T-cell (primary cell): ENCODE data around the gene SOD3. TPM values are rescaled to one million over a fixed set of nuclear protein-coding genes. Genes with fewer than 3 reads are reported as not detected.

Source experiments
- ATAC-seq, 4 experiments: fragments of 200-7000 bp in 3 of 4; fragments of 150-1000 bp in 1 of 4; cut with Tn5 transposase; replicated peaks in 1 of 4; 1 replicate in 3 of 4; 2 replicates in 1 of 4; pipeline ENCODE4 v1.10.0; 2021; ENCODE audit warnings: moderate library complexity in 3 of 4, mild to moderate bottlenecking in 2 of 4, moderate number of reproducible peaks in 1 of 4
- CTCF ChIA-PET, 2 donors: fragments of 300-600 bp; sonication (Branson Sonifier 250); formaldehyde crosslinking; loops; one replicate each; lab custom pipeline; 2022; ENCODE audit warnings: antibody characterized with exemption in 2 of 2; lab: Charles Lee
- POLR2A ChIA-PET, 2 donors: fragments of 300-600 bp; sonication (Branson Sonifier 250); formaldehyde crosslinking; loops; one replicate each; lab custom pipeline; 2022; ENCODE audit warnings: antibody characterized with exemption in 2 of 2; lab: Charles Lee
- DNase-seq, 35 experiments: peaks; one replicate each; pipeline versions ENCODE4 v3.0.0 to v3.0.0-alpha.2; 2013 to 2023
- H3K27ac ChIP-seq: one replicate; pipeline ENCODE4 v1.5.1; 2013; ENCODE audit warnings: low read length
- H3K27me3 ChIP-seq, 2 experiments: replicated peaks in 1 of 2; 1 replicate in 1 of 2; 2 replicates in 1 of 2; pipeline versions ENCODE4 v1.6.1 to v1.7.0; 2013; ENCODE audit warnings: low read length in 1 of 2, mixed read lengths in 1 of 2; ENCODE audit not compliant: control insufficient read depth in 2 of 2, insufficient read depth in 2 of 2; ENCODE audit errors: extremely low read depth in 1 of 2
- H3K36me3 ChIP-seq, 2 donors: 1 replicate in 1 of 2; 2 replicates in 1 of 2; pipeline versions ENCODE4 v1.6.1 to v1.7.0; 2013; ENCODE audit warnings: low read length in 1 of 2; ENCODE audit not compliant: control insufficient read depth in 2 of 2, insufficient read depth in 1 of 2; ENCODE audit errors: extremely low read depth in 1 of 2
- H3K4me1 ChIP-seq, 2 experiments: 1 replicate in 1 of 2; 2 replicates in 1 of 2; pipeline versions ENCODE4 v1.6.1 to v1.7.0; 2013; ENCODE audit warnings: low read length in 2 of 2, mixed read lengths in 1 of 2; ENCODE audit not compliant: insufficient read depth in 2 of 2, control insufficient read depth in 1 of 2; ENCODE audit errors: extremely low read depth in 1 of 2
- H3K4me3 ChIP-seq, 2 donors: 1 replicate in 1 of 2; 2 replicates in 1 of 2; pipeline versions ENCODE4 v1.5.1 to v1.7.0; 2013; ENCODE audit warnings: mild to moderate bottlenecking in 2 of 2, low read length in 1 of 2, moderate library complexity in 1 of 2; ENCODE audit not compliant: control insufficient read depth in 1 of 2; ENCODE audit errors: extremely low read depth in 1 of 2
- H3K9me3 ChIP-seq: 2 replicates; pipeline ENCODE4 v1.7.0; 2013
- H3K27ac Mint-ChIP-seq, 2 donors: one replicate each; pipeline ENCODE4 v1.8.0; 2020 to 2021; ENCODE audit warnings: mild to moderate bottlenecking in 2 of 2, mixed read lengths in 2 of 2
- H3K27me3 Mint-ChIP-seq, 2 donors: one replicate each; pipeline ENCODE4 v1.8.0; 2021 to 2022; ENCODE audit warnings: mixed read lengths in 2 of 2
- H3K36me3 Mint-ChIP-seq: one replicate; pipeline ENCODE4 v1.8.0; 2021; ENCODE audit warnings: mixed read lengths
- H3K4me1 Mint-ChIP-seq, 3 donors: one replicate each; pipeline ENCODE4 v1.8.0; 2020 to 2022; ENCODE audit warnings: mixed read lengths in 3 of 3, mild to moderate bottlenecking in 1 of 3
- H3K4me3 Mint-ChIP-seq, 3 donors: one replicate each; pipeline ENCODE4 v1.8.0; 2020 to 2022; ENCODE audit warnings: mild to moderate bottlenecking in 3 of 3, mixed read lengths in 3 of 3, moderate library complexity in 3 of 3
- H3K9me3 Mint-ChIP-seq, 3 donors: one replicate each; pipeline ENCODE4 v1.8.0; 2020 to 2022; ENCODE audit warnings: mixed read lengths in 3 of 3
- WGBS: methylation state at CpG from one replicate; pipeline ENCODE4 v1.1.5; 2013; ENCODE audit warnings: missing lambda C conversion rate; ENCODE audit not compliant: insufficient coverage; 5-methylcytosine and 5-hydroxymethylcytosine counted together
- total RNA-seq, 35 experiments: library from RNA in 6 of 35; stranded (reverse) in 6 of 35; fragments of 120-200 nt in 1 of 35; gene quantifications; one replicate each; pipeline versions ENCODE4 v1.2.1 to v1.2.4 and lab custom pipeline; 2013 to 2026

Gene SOD3
- total RNA-seq, 5 donors from 2014 or later (not counting 1 experiment from before 2014, with no cell fraction given): 0.23 to 0.35 (median 0.28) TPM; not detected in 2

GRCh38 chr4:24772952-24773351 lies 22.4 kb upstream of the SOD3 start:
- Histone ChIP-seq H3K36me3 (no peaks in the 10 kb centered on the region), H3K27ac (no peak overlapping the region), H3K27me3 (no peaks in the 10 kb centered on the region), H3K9me3 (no peaks in the 10 kb centered on the region), H3K4me3 (no peak overlapping the region), H3K4me1 (no peaks in the 10 kb centered on the region)
- ChIA-PET POLR2A (interaction anchor here in 1 of 2 donors (0.7 kb wide), 1 partner anchor 142 kb away, joined by 7 read pairs; no protein-coding TSS in a partner anchor), CTCF (no interaction called here)
- 100% methylated on average over 1 of the region's 6 CpGs for WGBS
- Mint-ChIP-seq H3K27me3 (peaks cover 3 to 14% of the 10 kb centered on the region in 2 donors), H3K36me3 (no peaks in the 10 kb centered on the region), H3K27ac (no peak overlapping the region), H3K9me3 (peaks cover 0 to 8% (median 4%) of the 10 kb centered on the region in 3 donors), H3K4me3 (no peak overlapping the region), H3K4me1 (no peaks in the 10 kb centered on the region)
- DNase-seq (no peak), ATAC-seq (no peak)

- DNase-seq (no peak), ATAC-seq (no peak)
- no peaks in the 10 kb centered on the region for H3K27me3 ChIP-seq
- H3K4me3 ChIP-seq: no peak overlapping the region
- Mint-ChIP-seq H3K9me3 (peaks cover 0 to 8% (median 4%) of the 10 kb centered on the region in 3 donors), H3K4me1 (no peaks in the 10 kb centered on the region), H3K4me3 (no peak overlapping the region), H3K27ac (no peak overlapping the region), H3K27me3 (peaks cover 3 to 14% of the 10 kb centered on the region in 2 donors), H3K36me3 (no peaks in the 10 kb centered on the region)
- CTCF ChIA-PET: no interaction called here
- POLR2A ChIA-PET: no interaction called here
- H3K27ac ChIP-seq: no peak overlapping the region
- no CpG with 5 or more reads among the region's 2 CpGs for WGBS
- H3K36me3 ChIP-seq: no peaks in the 10 kb centered on the region
- no peaks in the 10 kb centered on the region for H3K4me1 ChIP-seq
- H3K9me3 ChIP-seq: no peaks in the 10 kb centered on the region
Measured at GRCh38 chr4:24774452-24774851, 20.9 kb upstream of the SOD3 start.

GRCh38 chr4:24775032-24775605 lies 20.3 kb upstream of the SOD3 start:
- Histone ChIP-seq H3K27ac (no peak overlapping the region), H3K4me3 (no peak overlapping the region), H3K4me1 (no peaks in the 10 kb centered on the region), H3K27me3 (no peaks in the 10 kb centered on the region), H3K36me3 (no peaks in the 10 kb centered on the region), H3K9me3 (no peaks in the 10 kb centered on the region)
- H3K4me3 Mint-ChIP-seq: no peak overlapping the region
- H3K27ac Mint-ChIP-seq: no peak overlapping the region
- ATAC-seq (no peak), DNase-seq (no peak)
- ChIA-PET POLR2A (interaction anchor here in 1 of 2 donors (0.6 kb wide), 1 partner anchor 14 kb away, joined by 3 read pairs; no protein-coding TSS in a partner anchor), CTCF (no interaction called here)
- 100% methylated on average over 1 of the region's 2 CpGs for WGBS
- no peaks in the 10 kb centered on the region for H3K36me3 Mint-ChIP-seq
- H3K27me3 Mint-ChIP-seq: peaks cover 3 to 14% of the 10 kb centered on the region in 2 donors
- H3K4me1 Mint-ChIP-seq: no peaks in the 10 kb centered on the region
- peaks cover 0 to 8% (median 4%) of the 10 kb centered on the region in 3 donors for H3K9me3 Mint-ChIP-seq

GRCh38 chr4:24775750-24776149 lies 19.6 kb upstream of the SOD3 start:
- Mint-ChIP-seq H3K9me3 (peaks cover 0 to 8% (median 4%) of the 10 kb centered on the region in 3 donors), H3K27me3 (peaks cover 3 to 14% of the 10 kb centered on the region in 2 donors), H3K27ac (no peak overlapping the region), H3K4me1 (no peaks in the 10 kb centered on the region), H3K36me3 (no peaks in the 10 kb centered on the region), H3K4me3 (no peak overlapping the region)
- H3K9me3 ChIP-seq: no peaks in the 10 kb centered on the region
- no peaks in the 10 kb centered on the region for H3K27me3 ChIP-seq
- ChIA-PET CTCF (no interaction called here), POLR2A (no interaction called here)
- WGBS: no CpG with 5 or more reads among the region's 3 CpGs
- ATAC-seq (no peak), DNase-seq (no peak)
- no peak overlapping the region for H3K27ac ChIP-seq
- no peak overlapping the region for H3K4me3 ChIP-seq
- no peaks in the 10 kb centered on the region for H3K4me1 ChIP-seq
- H3K36me3 ChIP-seq: no peaks in the 10 kb centered on the region

GRCh38 chr4:24777536-24778463 lies 17.6 kb upstream of the SOD3 start:
- H3K36me3 ChIP-seq: no peaks in the 10 kb centered on the region
- no peak for DNase-seq
- ATAC-seq: no peak
- CTCF ChIA-PET: no interaction called here
- no peaks in the 10 kb centered on the region for H3K4me1 ChIP-seq
- Mint-ChIP-seq H3K27ac (no peak overlapping the region), H3K9me3 (peaks cover 0 to 4% (median 0%) of the 10 kb centered on the region in 3 donors), H3K27me3 (peaks cover 3 to 9% of the 10 kb centered on the region in 2 donors), H3K4me3 (no peak overlapping the region), H3K4me1 (no peaks in the 10 kb centered on the region), H3K36me3 (no peaks in the 10 kb centered on the region)
- H3K27me3 ChIP-seq: no peaks in the 10 kb centered on the region
- POLR2A ChIA-PET: no interaction called here
- no peaks in the 10 kb centered on the region for H3K9me3 ChIP-seq
- no peak overlapping the region for H3K27ac ChIP-seq
- no peak overlapping the region for H3K4me3 ChIP-seq
- WGBS: 57% methylated on average over 4 of the region's 11 CpGs

GRCh38 chr4:24778464-24779225 lies 16.7 kb upstream of the SOD3 start:
- Histone ChIP-seq H3K4me3 (no peak overlapping the region), H3K4me1 (no peaks in the 10 kb centered on the region), H3K27ac (no peak overlapping the region), H3K27me3 (no peaks in the 10 kb centered on the region), H3K36me3 (no peaks in the 10 kb centered on the region), H3K9me3 (no peaks in the 10 kb centered on the region)
- WGBS: 0% methylated on average over 1 of the region's 3 CpGs
- DNase-seq: no peak
- ATAC-seq: no peak
- no peaks in the 10 kb centered on the region for H3K36me3 Mint-ChIP-seq
- H3K27ac Mint-ChIP-seq: no peak overlapping the region
- H3K4me3 Mint-ChIP-seq: no peak overlapping the region
- ChIA-PET POLR2A (no interaction called here), CTCF (no interaction called here)
- peaks cover 0 to 4% (median 0%) of the 10 kb centered on the region in 3 donors for H3K9me3 Mint-ChIP-seq
- peaks cover 3 to 9% of the 10 kb centered on the region in 2 donors for H3K27me3 Mint-ChIP-seq
- no peaks in the 10 kb centered on the region for H3K4me1 Mint-ChIP-seq
